Activated CD4-positive, alpha-beta T cell treated with anti-CD3 and anti-CD28 coated beads, Interleukin-2, amount 10 ng/mL, durations not matched to agents 24 days and 14 days (primary cell): Measurements from ENCODE around the gene CXCL6. TPM values are rescaled to one million over a fixed set of nuclear protein-coding genes. Genes with fewer than 3 reads are reported as not detected.

Experiments
- DNase-seq: peaks from one replicate; pipeline ENCODE4 v3.0.0; 2022
- H3K27ac Mint-ChIP-seq: one replicate; pipeline ENCODE4 v1.8.0; 2022; ENCODE audit warnings: mild to moderate bottlenecking, mixed read lengths
- H3K27me3 Mint-ChIP-seq: one replicate; pipeline ENCODE4 v1.8.0; 2022; ENCODE audit warnings: mixed read lengths
- H3K36me3 Mint-ChIP-seq: one replicate; pipeline ENCODE4 v1.8.0; 2022; ENCODE audit warnings: low read depth, mild to moderate bottlenecking, mixed read lengths
- H3K4me1 Mint-ChIP-seq: one replicate; pipeline ENCODE4 v1.8.0; 2021; ENCODE audit warnings: mixed read lengths
- H3K4me3 Mint-ChIP-seq: one replicate; pipeline ENCODE4 v1.8.0; 2022; ENCODE audit warnings: mild to moderate bottlenecking, moderate library complexity, mixed read lengths
- H3K9me3 Mint-ChIP-seq: one replicate; pipeline ENCODE4 v1.8.0; 2021; ENCODE audit warnings: mixed read lengths
- intact Hi-C: fragments of 100-400 bp; cut with micrococcal nuclease; formaldehyde crosslinking; loops from one replicate; pipeline ENCODE4 v1.15.1; 2023
- total RNA-seq: library from RNA; stranded (reverse); gene quantifications from 2 replicates; pipeline ENCODE4 v1.2.3, GENCODE V29; 2022

Gene CXCL6
- total RNA-seq, 1 donor from 2014 or later = not detected

DNA sequence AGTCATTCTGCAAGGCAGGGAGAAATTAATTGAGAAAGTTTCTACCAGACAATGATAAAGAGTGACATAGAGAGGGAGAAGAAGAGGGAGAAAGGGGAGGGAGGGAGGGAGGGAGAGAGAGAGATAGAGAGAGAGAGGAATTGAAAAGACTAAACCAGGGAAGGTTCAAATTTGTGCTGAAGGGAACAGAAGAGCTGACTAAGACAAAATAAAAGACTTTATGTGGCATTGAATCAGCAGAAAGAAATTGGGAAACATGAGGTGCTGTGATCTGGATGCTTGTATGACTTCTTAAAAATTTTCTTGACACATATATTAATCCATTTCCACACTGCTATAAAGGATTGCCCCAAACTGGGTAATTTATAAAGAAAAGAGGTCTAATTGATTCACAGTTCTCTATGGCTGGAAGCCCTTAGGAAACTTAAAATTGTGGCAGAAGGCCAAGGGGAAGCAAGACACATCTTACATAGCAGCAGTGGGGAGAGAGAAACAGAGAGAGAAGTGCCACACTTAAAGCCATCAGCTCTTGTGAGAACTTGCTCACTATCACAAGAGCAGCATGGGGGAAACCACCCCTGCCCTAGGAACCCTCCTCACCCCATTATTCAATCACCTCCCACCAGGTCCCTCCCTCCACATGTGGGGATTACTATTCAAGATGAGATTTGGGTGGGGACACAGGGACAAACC lies 13.5 kb upstream of the CXCL6 start:
- H3K4me3 Mint-ChIP-seq = no peak overlapping the region
- H3K4me1 Mint-ChIP-seq = no peaks in the 10 kb centered on the region
- intact Hi-C loops = no loop called here
- no peak overlapping the region for H3K27ac Mint-ChIP-seq
- no peaks in the 10 kb centered on the region for H3K9me3 Mint-ChIP-seq
- no peaks in the 10 kb centered on the region for H3K36me3 Mint-ChIP-seq
- H3K27me3 Mint-ChIP-seq = no peaks in the 10 kb centered on the region
- no peak for DNase-seq

DNA sequence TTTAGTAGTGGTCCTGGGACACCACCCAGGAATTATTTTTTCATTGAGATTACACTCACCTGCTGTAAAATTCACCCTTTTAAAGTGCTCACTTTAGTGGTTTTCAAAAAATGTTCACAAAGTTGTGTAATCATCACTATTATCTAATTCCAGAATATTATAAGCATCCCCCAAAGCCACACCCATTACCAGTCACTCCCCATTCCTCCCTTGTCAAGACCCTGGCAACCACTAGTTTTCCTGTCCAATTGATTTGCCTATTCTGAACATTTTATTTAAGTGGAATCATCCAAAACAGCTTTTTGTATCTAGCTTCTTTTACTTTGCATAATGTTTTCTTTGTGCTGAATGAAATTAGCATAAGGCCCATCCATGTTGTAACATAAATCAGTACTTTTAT lies 12.7 kb upstream of the CXCL6 start:
- H3K27ac Mint-ChIP-seq = no peak overlapping the region
- H3K36me3 Mint-ChIP-seq = no peaks in the 10 kb centered on the region
- intact Hi-C loops = no loop called here

DNA sequence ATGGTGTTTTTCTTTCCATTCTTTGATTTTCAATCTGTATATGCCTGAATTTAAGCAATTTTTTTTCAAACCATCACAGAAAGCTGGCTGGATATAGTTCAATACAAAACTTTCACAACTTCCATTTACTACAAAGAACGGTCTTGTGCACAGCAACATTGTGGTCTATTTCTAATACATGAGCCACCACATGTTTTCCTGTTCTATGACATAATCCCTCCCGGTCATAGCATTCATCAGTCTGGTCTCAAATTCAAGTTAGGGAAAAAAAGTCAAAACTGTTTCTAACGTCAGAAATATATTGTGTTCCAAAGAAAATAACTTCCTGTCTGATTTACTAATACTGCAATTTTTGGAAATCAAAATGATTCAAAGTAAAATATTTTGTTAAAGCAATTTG lies 7.5 kb upstream of the CXCL6 start:
- H3K4me3 Mint-ChIP-seq = no peak overlapping the region
- intact Hi-C loops = no loop called here
- no peaks in the 10 kb centered on the region for H3K4me1 Mint-ChIP-seq
- no peak overlapping the region for H3K27ac Mint-ChIP-seq
- peaks cover 1% of the 10 kb centered on the region for H3K27me3 Mint-ChIP-seq
- no peaks in the 10 kb centered on the region for H3K36me3 Mint-ChIP-seq
- no peak for DNase-seq
- H3K9me3 Mint-ChIP-seq = no peaks in the 10 kb centered on the region

More for the DNA sequence above, 12.7 kb upstream of the CXCL6 start:
- Mint-ChIP-seq H3K4me1 (no peaks in the 10 kb centered on the region), H3K27me3 (no peaks in the 10 kb centered on the region), H3K9me3 (no peaks in the 10 kb centered on the region), H3K4me3 (no peak overlapping the region)
- DNase-seq = no peak

DNA sequence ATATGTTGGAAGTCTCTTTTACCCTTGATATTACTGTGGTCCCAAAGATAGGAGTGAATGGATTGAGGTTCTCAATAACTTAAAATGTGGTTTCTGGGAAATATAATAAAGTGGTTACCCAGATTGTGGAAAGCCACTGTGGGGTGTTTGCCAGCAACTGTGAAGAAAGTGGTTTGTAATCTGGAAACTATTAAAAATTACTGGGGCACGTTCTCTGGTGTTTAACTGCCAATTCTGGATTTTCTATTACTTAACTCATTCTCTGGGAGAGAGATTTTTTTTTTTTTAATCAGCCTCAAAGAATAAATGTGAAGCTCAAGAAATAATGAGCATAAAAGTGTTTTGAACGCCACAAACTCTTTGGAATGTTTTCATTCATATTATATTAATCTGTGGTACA lies 4.9 kb upstream of the CXCL6 start:
- Mint-ChIP-seq H3K27ac (no peak overlapping the region), H3K4me1 (no peaks in the 10 kb centered on the region), H3K27me3 (peaks cover 6% of the 10 kb centered on the region), H3K4me3 (no peak overlapping the region), H3K36me3 (no peaks in the 10 kb centered on the region), H3K9me3 (no peaks in the 10 kb centered on the region)
- DNase-seq = no peak
- intact Hi-C loops = no loop called here

DNA sequence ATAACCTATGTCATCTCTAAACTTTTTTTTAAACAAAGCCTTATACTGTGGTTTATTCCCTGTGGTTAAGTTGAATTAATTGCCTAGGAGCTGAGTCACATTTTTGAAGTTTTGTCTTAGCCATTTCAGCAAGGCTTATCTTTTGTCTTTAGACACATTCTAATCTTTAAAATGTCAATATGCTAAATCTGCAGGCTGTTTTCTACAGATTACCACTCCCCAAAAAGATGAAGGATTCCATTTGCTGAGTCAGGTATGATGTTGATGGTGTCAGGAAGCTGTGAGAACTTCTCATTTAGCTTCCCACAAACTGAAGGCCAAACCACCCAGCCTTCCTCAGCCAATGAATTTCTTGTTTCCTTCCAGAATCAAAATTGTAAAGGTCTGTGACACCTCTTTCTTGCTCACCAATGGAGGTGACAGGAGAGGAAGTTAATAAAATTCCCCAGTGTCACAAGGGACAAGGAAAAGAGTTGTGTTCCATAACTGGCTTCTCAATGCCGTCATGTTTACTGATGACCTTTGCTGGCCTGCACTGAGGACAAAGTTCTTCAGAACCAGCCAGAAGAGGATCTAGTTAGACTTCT lies 3.7 kb upstream of the CXCL6 start:
- H3K4me1 Mint-ChIP-seq = no peaks in the 10 kb centered on the region
- no peak for DNase-seq
- no peaks in the 10 kb centered on the region for H3K36me3 Mint-ChIP-seq
- intact Hi-C loops = no loop called here
- H3K4me3 Mint-ChIP-seq = no peak overlapping the region
- H3K27ac Mint-ChIP-seq = no peak overlapping the region
- H3K27me3 Mint-ChIP-seq = peaks cover 16% of the 10 kb centered on the region
- H3K9me3 Mint-ChIP-seq = no peaks in the 10 kb centered on the region

DNA sequence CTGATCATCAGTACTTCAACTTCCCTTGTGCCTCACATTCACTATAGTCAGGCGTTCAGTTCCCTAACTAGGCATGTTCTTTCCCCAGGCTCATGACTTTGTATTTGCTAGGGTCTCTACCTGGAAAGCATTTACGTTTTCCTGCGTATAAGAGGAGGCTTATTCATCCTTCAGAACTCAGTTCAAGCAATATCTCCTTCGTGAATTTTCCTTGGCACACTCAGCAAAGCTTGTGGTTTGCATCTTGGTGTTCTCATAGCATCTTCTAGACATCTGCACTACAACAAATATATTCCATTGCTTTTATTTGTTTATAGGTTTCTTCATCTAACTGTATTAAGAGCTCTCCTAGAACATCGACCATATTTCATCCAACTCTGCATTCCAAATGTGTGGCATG lies 2.6 kb downstream of the CXCL6 start:
- Mint-ChIP-seq H3K9me3 (no peaks in the 10 kb centered on the region), H3K4me3 (no peak overlapping the region), H3K27ac (no peak overlapping the region), H3K27me3 (peaks cover 38% of the 10 kb centered on the region), H3K36me3 (no peaks in the 10 kb centered on the region), H3K4me1 (no peaks in the 10 kb centered on the region)
- intact Hi-C loops = no loop called here
- no peak for DNase-seq

DNA sequence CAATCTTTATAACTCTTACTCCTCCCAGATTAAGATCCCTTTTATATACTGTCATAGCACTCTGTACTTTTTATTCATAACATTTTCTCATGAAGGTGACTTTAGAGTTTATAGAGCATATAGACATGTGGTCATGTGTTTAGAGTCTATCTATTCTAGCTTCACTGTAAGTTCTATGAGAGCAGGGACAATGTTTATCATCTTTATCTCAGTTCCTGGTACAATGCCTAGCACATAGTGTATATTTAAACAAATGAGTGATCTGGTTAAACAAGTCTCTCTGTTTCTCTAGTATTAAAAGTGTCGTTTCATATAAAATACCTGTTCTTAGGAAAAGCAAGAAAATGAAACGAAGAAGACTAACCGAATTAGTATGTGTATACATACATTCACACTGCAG lies 3.2 kb downstream of the CXCL6 start:
- Mint-ChIP-seq H3K27me3 (peaks cover 41% of the 10 kb centered on the region), H3K9me3 (no peaks in the 10 kb centered on the region), H3K4me3 (no peak overlapping the region), H3K36me3 (no peaks in the 10 kb centered on the region), H3K4me1 (no peaks in the 10 kb centered on the region), H3K27ac (no peak overlapping the region)
- DNase-seq = no peak
- intact Hi-C loops = no loop called here

- Mint-ChIP-seq H3K9me3 (no peaks in the 10 kb centered on the region), H3K4me3 (no peak overlapping the region), H3K27me3 (peaks cover 38% of the 10 kb centered on the region), H3K4me1 (no peaks in the 10 kb centered on the region), H3K36me3 (no peaks in the 10 kb centered on the region), H3K27ac (no peak overlapping the region)
- intact Hi-C loops = no loop called here
- no peak for DNase-seq
These were observed 4.9 kb downstream of the CXCL6 start for GRCh38 chr4:73841243-73841925.

DNA sequence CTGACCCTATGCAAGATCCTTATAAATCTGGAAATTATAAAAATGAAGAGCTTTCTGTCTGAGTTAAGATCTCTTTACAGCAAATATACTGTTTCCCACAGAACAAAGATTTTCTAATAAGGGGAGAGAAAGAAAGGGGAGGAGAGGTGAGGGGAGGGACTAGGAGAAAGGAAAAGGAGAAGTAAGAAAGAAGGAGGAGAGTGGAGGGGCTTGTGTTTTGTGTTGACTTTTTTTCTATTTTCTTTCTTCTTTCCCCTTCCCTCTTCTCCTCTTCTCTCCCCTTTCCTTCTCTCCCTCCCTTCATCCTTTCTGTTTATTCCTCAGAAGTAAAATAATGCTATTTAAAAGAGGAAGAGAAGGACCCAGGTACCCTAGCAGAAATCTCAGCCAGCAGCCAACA lies 6.2 kb downstream of the CXCL6 start:
- Mint-ChIP-seq H3K9me3 (no peaks in the 10 kb centered on the region), H3K4me1 (no peaks in the 10 kb centered on the region), H3K36me3 (no peaks in the 10 kb centered on the region), H3K27me3 (peaks cover 26% of the 10 kb centered on the region), H3K27ac (no peak overlapping the region), H3K4me3 (no peak overlapping the region)
- intact Hi-C loops = no loop called here
- DNase-seq = no peak

- no peaks in the 10 kb centered on the region for H3K9me3 Mint-ChIP-seq
- H3K4me1 Mint-ChIP-seq = no peaks in the 10 kb centered on the region
- intact Hi-C loops = no loop called here
- H3K27ac Mint-ChIP-seq = no peak overlapping the region
- H3K4me3 Mint-ChIP-seq = no peak overlapping the region
- DNase-seq = no peak
- no peaks in the 10 kb centered on the region for H3K36me3 Mint-ChIP-seq
- H3K27me3 Mint-ChIP-seq = peaks cover 23% of the 10 kb centered on the region
These were observed 6.9 kb downstream of the CXCL6 start for GRCh38 chr4:73843369-73843768.

DNA sequence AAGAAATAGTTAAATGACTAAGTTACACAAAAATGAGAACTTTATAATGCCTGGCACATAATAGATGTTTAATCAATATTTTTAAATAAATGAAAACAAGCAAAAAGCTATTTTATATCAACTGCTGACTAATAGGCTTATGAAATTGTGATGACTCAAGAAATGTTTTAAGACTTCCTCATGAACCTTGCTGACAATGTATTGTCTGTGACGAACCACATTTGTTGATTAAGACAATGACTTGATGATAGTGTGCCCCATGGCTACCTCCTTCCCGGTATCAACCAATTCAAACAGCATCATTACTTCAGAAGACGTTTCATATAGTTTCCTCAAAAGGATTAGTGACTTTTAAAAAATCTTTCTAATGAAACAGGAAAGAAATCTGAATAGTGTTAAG lies 7.9 kb downstream of the CXCL6 start:
- no peak overlapping the region for H3K4me3 Mint-ChIP-seq
- H3K36me3 Mint-ChIP-seq = no peaks in the 10 kb centered on the region
- H3K27me3 Mint-ChIP-seq = peaks cover 15% of the 10 kb centered on the region
- H3K27ac Mint-ChIP-seq = no peak overlapping the region
- H3K9me3 Mint-ChIP-seq = no peaks in the 10 kb centered on the region
- no peaks in the 10 kb centered on the region for H3K4me1 Mint-ChIP-seq
- no peak for DNase-seq
- intact Hi-C loops = no loop called here

DNA sequence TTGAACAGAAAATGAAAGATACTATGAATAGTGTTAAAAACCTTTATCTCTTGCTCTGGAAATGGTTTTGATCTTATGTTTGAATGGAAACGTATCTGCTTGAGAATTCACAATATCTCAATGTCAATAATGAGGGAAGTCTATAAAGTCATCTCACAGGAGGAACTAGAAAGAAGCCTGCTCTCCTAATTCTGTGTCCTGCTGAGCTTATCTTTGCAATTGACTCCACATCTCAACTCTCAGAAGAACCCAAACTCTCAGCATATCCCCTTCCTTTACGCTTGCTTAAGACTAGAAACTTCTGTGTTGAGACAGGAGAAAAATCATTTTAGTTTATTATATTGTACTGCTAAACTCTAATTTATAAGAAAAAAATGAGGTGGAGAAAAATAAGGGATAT lies 8.3 kb downstream of the CXCL6 start:
- Mint-ChIP-seq H3K36me3 (no peaks in the 10 kb centered on the region), H3K4me3 (no peak overlapping the region)

GRCh38 chr4:73847526-73848182 lies 11.2 kb downstream of the CXCL6 start:
- DNase-seq = no peak
- H3K4me3 Mint-ChIP-seq = no peak overlapping the region
- H3K27me3 Mint-ChIP-seq = peaks cover 13% of the 10 kb centered on the region
- H3K4me1 Mint-ChIP-seq = no peaks in the 10 kb centered on the region
- no peak overlapping the region for H3K27ac Mint-ChIP-seq
- H3K9me3 Mint-ChIP-seq = no peaks in the 10 kb centered on the region
- no peaks in the 10 kb centered on the region for H3K36me3 Mint-ChIP-seq
- intact Hi-C loops = no loop called here

More for the DNA sequence above, 8.3 kb downstream of the CXCL6 start:
- no peak overlapping the region for H3K27ac Mint-ChIP-seq
- H3K27me3 Mint-ChIP-seq = peaks cover 12% of the 10 kb centered on the region
- no peaks in the 10 kb centered on the region for H3K9me3 Mint-ChIP-seq
- intact Hi-C loops = no loop called here
- no peaks in the 10 kb centered on the region for H3K4me1 Mint-ChIP-seq
- no peak for DNase-seq

- H3K27ac Mint-ChIP-seq = no peak overlapping the region
- H3K36me3 Mint-ChIP-seq = no peaks in the 10 kb centered on the region
- H3K4me1 Mint-ChIP-seq = no peaks in the 10 kb centered on the region
- no peaks in the 10 kb centered on the region for H3K9me3 Mint-ChIP-seq
- no peak for DNase-seq
- peaks cover 10% of the 10 kb centered on the region for H3K27me3 Mint-ChIP-seq
- H3K4me3 Mint-ChIP-seq = no peak overlapping the region
- intact Hi-C loops = no loop called here
These were observed 11.8 kb downstream of the CXCL6 start for GRCh38 chr4:73848183-73848777.
